WI38 (cell line): Measurements from ENCODE around the gene THAP8.
A peak's percentile ranks its signal among the peaks of the same experiment; 100 is the strongest.

Source experiments
- H3K4me3 ChIP-seq: 2 replicates; pipeline ENCODE4 v1.5.1; 2011; ENCODE audit warnings: low read depth, mild to moderate bottlenecking, control low read depth, low read length
- CTCF ChIP-seq: IDR thresholded peaks from 2 replicates; pipeline ENCODE4 v1.5.1; 2012; ENCODE audit warnings: low read depth, mild to moderate bottlenecking, control low read depth, low read length

The THAP8 gene

DNA sequence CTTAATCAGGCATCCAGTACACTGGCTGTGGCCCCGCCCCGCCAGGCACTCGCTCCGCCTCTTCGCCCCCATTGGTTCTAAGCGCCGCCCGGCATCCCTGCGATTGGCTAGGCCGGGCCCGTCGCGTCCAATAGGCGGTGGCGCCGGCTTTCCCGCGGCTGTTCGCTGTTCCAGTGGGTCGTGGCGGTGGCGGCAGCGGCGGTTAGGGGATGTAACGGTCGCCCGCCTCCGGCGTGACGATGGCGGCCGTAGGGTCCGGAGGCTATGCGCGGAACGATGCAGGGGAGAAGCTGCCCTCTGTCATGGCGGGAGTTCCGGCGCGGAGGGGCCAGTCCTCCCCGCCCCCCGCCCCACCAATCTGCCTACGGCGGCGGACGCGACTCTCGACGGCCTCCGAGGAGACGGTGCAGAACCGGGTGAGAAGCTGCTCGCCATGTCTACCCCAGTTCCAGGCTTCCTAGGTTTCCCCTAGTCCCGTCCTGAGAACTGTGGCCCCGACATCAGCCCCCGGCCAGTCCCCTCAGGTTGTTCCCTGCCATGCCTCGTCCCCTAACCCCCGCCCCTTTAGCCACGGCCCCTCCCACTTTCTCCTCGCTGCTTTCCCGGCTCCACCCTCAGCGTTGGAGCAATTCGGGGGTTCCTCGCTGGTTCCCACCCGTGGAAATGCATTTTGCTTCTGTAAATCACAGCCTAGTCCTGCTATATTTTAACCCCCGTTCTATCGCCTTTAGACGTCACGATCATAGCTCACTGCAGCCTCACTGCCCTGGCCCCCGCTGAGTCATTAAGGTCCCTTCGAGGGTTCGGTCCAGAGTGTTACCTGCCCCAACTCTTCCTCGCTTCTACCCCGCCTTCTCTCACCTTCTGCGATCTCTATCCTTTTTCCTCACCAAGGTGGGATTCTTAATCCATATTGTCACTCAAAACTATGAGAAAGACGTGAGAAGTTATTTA lies 925 bp upstream of the THAP8 start, which contains the start of gene WDR62:
Gene WDR62 (plus strand): TSS at position 165 of the 954 bp plus-strand sequence. CDS start 75 bp downstream, at position 240.
- no peak for TF ChIP-seq CTCF
- H3K4me3 ChIP-seq: peak within 1 kb of the TSS; percentile 82

- TF ChIP-seq CTCF: no peak
- no peak overlapping the region for H3K4me3 ChIP-seq
Measured at GRCh38 chr19:36051637-36052036, 2.4 kb downstream of the THAP8 start.

DNA sequence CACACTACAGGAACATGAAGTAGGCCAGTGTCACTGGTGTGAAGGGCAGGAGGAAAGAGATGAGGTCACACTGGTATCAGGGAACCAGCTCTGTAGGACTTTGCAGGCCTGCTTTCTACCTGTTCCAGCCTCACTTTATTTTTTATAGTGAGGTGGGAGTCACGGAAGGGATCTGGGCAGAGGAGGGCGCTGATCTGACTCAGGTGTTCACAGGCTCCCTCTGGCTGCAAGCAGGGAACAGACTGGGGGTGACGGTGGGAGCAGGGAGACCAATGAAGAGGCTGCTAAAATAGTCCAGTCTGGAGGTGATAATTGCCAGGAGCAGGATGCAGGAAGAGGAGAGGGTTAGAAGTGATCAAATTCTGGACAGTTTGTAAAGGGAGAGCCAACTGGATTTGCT lies 2.8 kb downstream of the THAP8 start:
- no peak for TF ChIP-seq CTCF

DNA sequence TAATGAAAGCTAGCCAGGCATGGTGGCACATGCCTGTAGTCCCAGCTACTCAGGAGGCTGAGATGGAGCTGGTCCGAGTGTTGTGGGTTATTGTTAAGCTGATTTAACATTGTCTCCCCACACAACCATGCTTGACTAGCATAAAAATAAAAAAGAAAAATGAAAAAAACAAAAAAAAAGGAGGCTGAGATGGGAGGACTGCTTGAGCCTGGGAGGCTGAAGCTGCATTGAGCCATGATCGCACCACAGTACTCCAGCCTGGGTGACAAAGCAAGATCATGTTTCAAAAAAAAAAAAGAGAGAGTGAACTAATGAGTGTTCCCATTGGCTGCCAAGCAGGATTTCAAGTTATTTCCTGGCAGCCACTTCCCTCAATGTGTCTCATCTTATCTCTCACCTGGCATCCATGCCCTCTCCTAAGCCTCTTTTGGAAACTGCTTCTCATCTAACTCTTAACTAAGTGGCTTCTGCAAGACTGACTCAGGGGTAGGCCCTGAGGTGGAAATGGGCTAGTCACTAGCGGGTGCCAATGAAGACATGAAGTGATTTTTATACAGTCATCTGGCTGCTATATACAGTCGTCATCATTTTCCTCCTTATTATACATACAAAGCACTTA lies 4.9 kb downstream of the THAP8 start:
- H3K4me3 ChIP-seq: no peak overlapping the region
- TF ChIP-seq CTCF: no peak

More for the DNA sequence above, 2.8 kb downstream of the THAP8 start:
- H3K4me3 ChIP-seq: no peak overlapping the region

DNA sequence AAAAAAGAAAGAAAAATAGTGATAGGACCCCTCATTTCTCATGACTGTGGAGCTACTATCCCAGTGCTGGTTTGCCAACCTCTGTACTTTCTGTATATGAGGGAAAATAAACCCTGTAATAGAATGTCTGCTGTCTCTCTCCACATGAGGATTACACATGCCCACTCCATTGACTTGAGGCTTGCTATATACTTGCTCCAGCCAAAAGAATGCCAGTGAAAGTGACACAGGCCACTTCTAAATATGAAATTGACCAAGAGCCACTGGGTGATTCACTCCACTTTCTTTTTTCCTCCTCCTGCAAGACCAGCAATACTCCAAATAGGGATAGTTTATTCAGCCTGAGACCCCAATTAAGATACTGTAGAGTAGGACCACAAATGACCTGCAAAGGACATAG lies 6.2 kb downstream of the THAP8 start:
- no peak for TF ChIP-seq CTCF
- H3K4me3 ChIP-seq: no peak overlapping the region

- no peak overlapping the region for H3K4me3 ChIP-seq
- TF ChIP-seq CTCF: no peak
Measured at GRCh38 chr19:36046443-36047050, 7.5 kb downstream of the THAP8 start.

DNA sequence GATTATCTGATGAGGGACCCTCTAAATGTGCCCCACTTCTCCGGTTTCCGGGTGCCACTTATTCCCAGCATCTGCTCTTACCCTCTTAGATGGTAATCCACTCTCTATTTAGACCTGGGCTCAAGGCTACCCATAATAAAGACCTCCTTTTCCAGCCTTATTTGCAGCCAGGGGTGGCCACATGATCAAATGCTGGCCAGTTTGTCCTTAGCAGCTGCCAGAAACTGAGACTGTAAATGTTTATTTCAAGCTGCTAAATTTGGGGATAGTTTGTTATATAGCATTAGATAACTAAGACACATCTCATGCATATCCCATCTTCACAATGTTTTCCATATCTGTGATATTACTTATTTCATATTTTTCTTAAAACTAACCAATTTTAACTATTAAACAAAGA lies 10.1 kb downstream of the THAP8 start:
- TF ChIP-seq CTCF: no peak
- H3K4me3 ChIP-seq: no peak overlapping the region
